Gastroesophageal sphincter (tissue), 4 donors: Measurements from ENCODE around the gene SLC4A9. TPM values are rescaled to one million over a fixed set of nuclear protein-coding genes. Genes with fewer than 3 reads are reported as not detected.
A peak's percentile ranks its signal among the peaks of the same experiment; 100 is the strongest.

Experiments
- ATAC-seq: fragments of 150-250 bp; one replicate; pipeline ENCODE4 v1.9.1; 2016; ENCODE audit warnings: mild to moderate bottlenecking, moderate library complexity
- H3K27ac ChIP-seq, 4 donors: fragments of 200-600 bp; sonication (generic) in 3 of 4; 1 replicate in 3 of 4; 2 replicates in 1 of 4; pipeline ENCODE4 v1.5.1; 2016 to 2019
- H3K27me3 ChIP-seq: fragments of 200-600 bp; sonication (generic); one replicate; pipeline ENCODE4 v1.5.1; 2019
- H3K36me3 ChIP-seq, 2 donors: fragments of 200-600 bp; sonication (generic); one replicate each; pipeline ENCODE4 v1.5.1; 2019; ENCODE audit warnings: control low read depth in 1 of 2
- H3K4me1 ChIP-seq, 3 donors: fragments of 200-600 bp; sonication (generic); 1 replicate in 2 of 3; 2 replicates in 1 of 3; pipeline ENCODE4 v1.5.1; 2016 to 2019; ENCODE audit warnings: control low read depth in 2 of 3
- H3K4me3 ChIP-seq, 2 donors: fragments of 200-600 bp; sonication (generic); one replicate each; pipeline ENCODE4 v1.5.1; 2019; ENCODE audit warnings: mild to moderate bottlenecking in 1 of 2, moderate library complexity in 1 of 2
- H3K9me3 ChIP-seq, 3 donors: fragments of 200-600 bp; sonication (generic); one replicate each; pipeline ENCODE4 v1.5.1; 2017 to 2019; ENCODE audit warnings: control low read depth in 2 of 3
- CTCF ChIP-seq, 4 experiments: fragments of 200-600 bp in 2 of 4; fragments of 450-650 bp in 2 of 4; sonication (generic) in 1 of 4; IDR thresholded peaks; one replicate each; pipeline ENCODE4 v1.5.1; 2017 to 2019; ENCODE audit warnings: antibody characterized with exemption in 4 of 4, mild to moderate bottlenecking in 2 of 4, moderate library complexity in 2 of 4
- EP300 ChIP-seq: sonication (generic); formaldehyde crosslinking; IDR thresholded peaks from one replicate; pipeline ENCODE4 v1.6.1; 2017; ENCODE audit warnings: antibody characterized with exemption, mild to moderate bottlenecking
- POLR2A ChIP-seq, 2 donors: fragments of 450-650 bp; IDR thresholded peaks; one replicate each; pipeline ENCODE4 v1.6.1; 2017; ENCODE audit warnings: antibody characterized with exemption in 2 of 2, mild to moderate bottlenecking in 2 of 2, moderate library complexity in 1 of 2
- POLR2AphosphoS5 ChIP-seq: sonication (generic); formaldehyde crosslinking; IDR thresholded peaks from one replicate; pipeline ENCODE4 v1.6.1; 2017; ENCODE audit warnings: antibody characterized with exemption
- WGBS, 2 donors: methylation state at CpG; one replicate each; pipeline ENCODE4 v1.1.5; 2018; ENCODE audit warnings: low coverage in 1 of 2; 5-methylcytosine and 5-hydroxymethylcytosine counted together
- total RNA-seq, 4 donors: library from RNA; depleted of rRNA; stranded (reverse); fragments of >200 nt; gene quantifications; one replicate each; pipeline ENCODE4 v1.1.0, GENCODE V29; 2016

The SLC4A9 gene
- total RNA-seq, 4 donors from 2014 or later = not detected

DNA sequence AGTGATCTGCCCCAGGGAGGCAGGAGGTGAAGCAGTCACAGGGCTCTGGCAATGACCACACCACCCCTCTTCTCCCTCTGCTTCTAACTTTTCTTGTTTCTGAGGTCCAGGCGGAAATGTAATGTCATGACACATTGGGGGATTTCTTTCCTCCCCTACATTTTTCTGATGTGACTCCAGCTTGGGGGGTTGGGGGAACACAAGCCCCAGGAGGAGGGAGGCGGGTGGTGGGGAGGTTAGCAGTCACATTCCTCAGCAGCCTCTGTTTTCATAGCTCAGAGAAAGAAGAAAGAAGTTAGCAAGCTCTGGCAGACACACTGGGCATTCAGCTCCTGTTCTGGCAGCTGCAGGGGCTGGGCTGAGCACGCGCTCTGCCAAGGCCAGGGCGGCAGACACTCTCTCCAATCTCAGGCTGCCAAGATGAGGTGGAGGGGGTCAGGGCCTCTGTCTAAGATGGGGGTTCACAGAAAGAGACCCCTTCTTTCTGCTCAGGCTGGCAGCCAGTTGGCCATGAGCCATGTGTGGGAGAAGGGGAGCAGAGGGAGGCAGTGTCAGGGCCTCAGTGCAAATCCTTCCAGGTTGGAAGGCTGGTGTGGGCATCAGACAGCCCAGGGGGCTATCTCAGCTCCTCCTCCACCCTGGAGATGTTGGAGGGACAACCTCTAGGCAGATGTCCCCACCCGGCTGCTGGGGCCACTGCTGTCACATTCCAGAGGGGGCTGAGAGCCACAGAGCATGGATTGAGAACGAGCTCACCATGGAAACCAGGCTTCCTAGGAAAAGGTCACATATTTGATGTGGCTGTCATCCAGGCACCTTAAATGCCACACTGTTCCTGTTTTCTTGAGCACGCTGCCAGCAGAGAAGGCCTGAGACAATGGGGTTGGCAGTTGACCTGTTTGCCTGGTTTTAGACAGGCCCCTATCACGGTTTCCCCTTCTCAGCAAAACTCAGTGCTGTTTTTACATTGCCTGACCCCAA lies 37.0 kb upstream of the SLC4A9 start:
- no peaks in the 10 kb centered on the region for H3K9me3 ChIP-seq
- H3K4me3 ChIP-seq = no peak overlapping the region
- peak; percentile 72 for ATAC-seq
- H3K36me3 ChIP-seq = no peaks in the 10 kb centered on the region
- no peaks in the 10 kb centered on the region for H3K27me3 ChIP-seq
- peaks cover 3 to 45% (median 22%) of the 10 kb centered on the region in 3 donors for H3K4me1 ChIP-seq
- H3K27ac ChIP-seq = peak overlapping the region; percentile 47 to 80 (median 76)
- WGBS, 2 donors = 21 to 40% methylated on average over 3 to 5 of the region's 9 CpGs
- TF ChIP-seq POLR2A (IDR thresholded peaks at IDR 0.05) = no peak
- TF ChIP-seq POLR2AphosphoS5 = peak; percentile 69

- Histone ChIP-seq H3K4me3 (no peak overlapping the region), H3K9me3 (no peaks in the 10 kb centered on the region), H3K4me1 (peaks cover 3 to 51% (median 22%) of the 10 kb centered on the region in 3 donors), H3K36me3 (no peaks in the 10 kb centered on the region), H3K27ac (peak overlapping the region in 2 of 4 donors; percentile 80), H3K27me3 (no peaks in the 10 kb centered on the region)
- 73 to 82% methylated on average over 3 to 5 of the region's 5 CpGs for WGBS, 2 donors
- ATAC-seq = no peak
- TF ChIP-seq POLR2AphosphoS5 (no peak), POLR2A (IDR thresholded peaks at IDR 0.05) (no peak), EP300 (no peak), CTCF (IDR thresholded peaks at IDR 0.05) (no peak)
Observed at GRCh38 chr5:140324041-140324600, 35.9 kb upstream of the SLC4A9 start.

DNA sequence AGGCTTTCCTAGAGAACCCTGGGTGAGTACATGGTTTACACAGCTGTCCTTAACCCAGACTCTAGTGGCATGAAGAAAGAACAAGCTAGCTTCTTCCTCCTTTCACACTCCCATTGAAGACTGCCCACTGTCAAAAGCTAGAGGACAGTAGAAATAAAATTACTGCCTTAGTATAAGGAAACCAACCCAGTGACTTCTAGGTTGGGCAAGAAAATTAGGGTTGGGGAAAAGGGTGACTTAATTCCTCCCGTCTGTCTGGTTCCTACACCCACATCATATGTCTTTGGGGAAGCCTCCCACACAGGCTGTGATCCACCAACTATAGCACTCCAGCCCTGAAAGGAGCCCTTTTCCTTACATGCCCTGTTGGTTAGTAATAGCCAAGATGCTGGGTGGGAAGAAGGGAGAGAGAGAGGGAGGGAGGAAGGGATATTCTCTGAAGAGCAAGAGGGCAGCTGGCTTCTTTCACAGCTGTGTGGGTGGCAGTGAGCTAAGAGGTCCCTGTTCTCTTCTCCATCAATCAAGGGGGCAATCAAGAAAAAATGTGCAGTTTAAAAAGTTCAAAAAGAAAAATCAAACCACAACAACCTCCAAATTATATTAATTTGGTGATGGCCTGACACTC lies 35.3 kb upstream of the SLC4A9 start:
- peaks cover 3 to 55% (median 22%) of the 10 kb centered on the region in 3 donors for H3K4me1 ChIP-seq
- H3K4me3 ChIP-seq = no peak overlapping the region
- ATAC-seq = no peak
- no peaks in the 10 kb centered on the region for H3K27me3 ChIP-seq
- H3K9me3 ChIP-seq = no peaks in the 10 kb centered on the region
- no peaks in the 10 kb centered on the region for H3K36me3 ChIP-seq
- H3K27ac ChIP-seq = peak overlapping the region in 2 of 4 donors; percentile 80
- TF ChIP-seq POLR2AphosphoS5 = peak; percentile 68
- TF ChIP-seq POLR2A (IDR thresholded peaks at IDR 0.05) = no peak
- WGBS, 2 donors = 0% methylated on average over 1 of the region's 1 CpG; no CpG with 5 or more reads in 1 of the 2 donors

DNA sequence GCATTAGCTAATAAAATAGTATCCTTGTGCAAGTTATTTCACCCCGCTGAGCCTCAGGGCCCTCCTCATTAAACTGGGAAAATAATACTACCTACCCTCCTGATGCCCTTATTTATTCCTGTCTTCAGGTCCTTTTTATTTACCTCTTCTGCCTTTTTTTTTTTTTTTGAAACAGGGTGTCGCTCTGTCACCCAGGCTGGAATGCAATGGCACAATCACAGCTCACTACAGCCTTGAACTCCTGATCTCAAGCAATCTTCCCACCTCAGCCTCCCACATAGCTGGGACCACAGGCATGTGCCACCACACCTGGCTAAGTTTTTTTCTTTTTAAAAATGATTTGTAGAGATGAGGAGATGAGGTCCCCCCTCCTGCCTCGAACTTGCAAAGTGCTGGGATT lies 34.5 kb upstream of the SLC4A9 start:
- peaks cover 3 to 57% (median 22%) of the 10 kb centered on the region in 3 donors for H3K4me1 ChIP-seq

GRCh38 chr5:140327589-140327988 lies 32.4 kb upstream of the SLC4A9 start:
- H3K27me3 ChIP-seq = no peaks in the 10 kb centered on the region
- no peak overlapping the region for H3K27ac ChIP-seq
- peaks cover 0 to 2% of the 10 kb centered on the region in 2 donors for H3K36me3 ChIP-seq
- H3K4me1 ChIP-seq = peaks cover 3 to 46% (median 18%) of the 10 kb centered on the region in 3 donors
- 27 to 77% methylated on average over 2 of the region's 2 CpGs for WGBS, 2 donors
- ATAC-seq = no peak
- H3K9me3 ChIP-seq = no peaks in the 10 kb centered on the region
- no peak overlapping the region for H3K4me3 ChIP-seq
- TF ChIP-seq POLR2A (IDR thresholded peaks at IDR 0.05) = no peak
- TF ChIP-seq POLR2AphosphoS5 = no peak
- no peak for TF ChIP-seq CTCF (IDR thresholded peaks at IDR 0.05)
- TF ChIP-seq EP300 = no peak

More for the DNA sequence above, 34.5 kb upstream of the SLC4A9 start:
- TF ChIP-seq EP300 (no peak), CTCF (IDR thresholded peaks at IDR 0.05) (no peak), POLR2A (IDR thresholded peaks at IDR 0.05) (no peak), POLR2AphosphoS5 (no peak)
- no peak for ATAC-seq
- no peaks in the 10 kb centered on the region for H3K9me3 ChIP-seq
- no peak overlapping the region for H3K4me3 ChIP-seq
- 76 to 90% methylated on average over 2 to 3 of the region's 3 CpGs for WGBS, 2 donors
- H3K27me3 ChIP-seq = no peaks in the 10 kb centered on the region
- H3K36me3 ChIP-seq = no peaks in the 10 kb centered on the region
- no peak overlapping the region for H3K27ac ChIP-seq
